AG04449 (cell line): ENCODE measurements around the gene ZBTB16.

Experiments
- CTCF ChIA-PET: fragments of 350-600 bp; formaldehyde crosslinking; extraction: SDS; loops from one replicate; lab custom pipeline; 2021; ENCODE audit warnings: antibody characterized with exemption; lab: Yijun Ruan, JAX
- POLR2A ChIA-PET: fragments of 400-600, 350-600 bp; formaldehyde crosslinking; extraction: SDS; loops from one replicate; lab custom pipeline; 2020; ENCODE audit warnings: antibody characterized with exemption, inconsistent platforms; lab: Yijun Ruan, JAX
- DNase-seq: peaks from one replicate; pipeline ENCODE4 v3.0.0-alpha.2; 2010; ENCODE audit warnings: low read depth, low spot score
- H3K4me3 ChIP-seq: 2 replicates; pipeline ENCODE4 v1.5.1; 2011; ENCODE audit warnings: low read depth, mild to moderate bottlenecking, control low read depth, low read length
- CTCF ChIP-seq: IDR thresholded peaks from one replicate; pipeline ENCODE4 v1.5.1; 2011; ENCODE audit warnings: mild to moderate bottlenecking, moderate library complexity, low read length, control low read depth, inconsistent platforms; ENCODE audit not compliant: insufficient read depth; ENCODE audit errors: missing control alignments

The ZBTB16 gene

GRCh38 chr11:114031246-114031966 lies 28.1 kb upstream of the ZBTB16 start:
- TF ChIP-seq CTCF: no peak
- H3K4me3 ChIP-seq: no peak overlapping the region
- POLR2A ChIA-PET: no interaction called here
- CTCF ChIA-PET: no interaction called here
- no peak for DNase-seq

GRCh38 chr11:114031967-114032320 lies 27.6 kb upstream of the ZBTB16 start:
- no peak for DNase-seq
- CTCF ChIA-PET: no interaction called here

DNA sequence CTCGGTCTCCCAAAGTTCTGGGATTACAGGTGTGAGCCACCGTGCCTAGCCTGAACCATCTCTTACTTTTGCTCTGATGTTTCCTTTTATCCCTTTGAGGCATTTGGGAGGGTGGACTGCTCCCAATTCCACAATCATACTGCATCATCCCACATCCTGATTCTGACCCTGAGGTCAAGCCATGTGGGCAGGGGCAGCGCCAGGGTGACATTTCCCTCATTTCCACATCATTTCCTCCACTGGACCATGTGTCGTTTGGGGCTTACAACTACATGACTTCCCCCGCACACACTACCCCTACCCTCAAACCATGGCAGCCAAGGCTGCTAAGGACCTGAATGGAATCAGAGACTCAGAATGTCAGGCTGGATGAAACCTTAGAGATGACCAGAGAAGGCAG lies 26.4 kb upstream of the ZBTB16 start:
- CTCF ChIA-PET: interaction anchor here (8.3 kb wide), 1 partner anchor 229 kb away, joined by 135 read pairs; no protein-coding TSS in a partner anchor
- H3K4me3 ChIP-seq: no peak overlapping the region
- DNase-seq: no peak
- POLR2A ChIA-PET: no interaction called here
- TF ChIP-seq CTCF: no peak

More at GRCh38 chr11:114031967-114032320, 27.6 kb upstream of the ZBTB16 start:
- H3K4me3 ChIP-seq: no peak overlapping the region
- no peak for TF ChIP-seq CTCF
- POLR2A ChIA-PET: no interaction called here

DNA sequence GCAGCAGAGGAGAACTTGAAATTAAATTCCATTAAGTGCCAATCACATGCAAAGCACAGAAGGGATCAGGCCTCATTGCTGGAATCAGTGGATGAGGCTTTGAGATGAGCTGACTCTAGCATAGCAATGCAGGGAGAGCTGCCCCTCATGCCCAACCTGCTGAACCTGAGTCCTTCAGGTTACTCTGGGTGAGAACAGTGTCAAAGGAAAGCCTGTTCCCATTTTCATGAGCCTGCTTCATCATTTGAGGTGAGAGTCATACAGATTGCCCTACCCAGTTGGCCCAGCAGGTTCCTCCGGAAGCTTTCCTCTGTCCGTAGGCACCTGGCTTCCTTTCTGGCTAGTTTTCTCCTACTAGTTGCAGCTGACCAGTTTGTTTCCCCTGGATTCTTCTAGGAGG lies 25.9 kb upstream of the ZBTB16 start:
- no peak for TF ChIP-seq CTCF
- POLR2A ChIA-PET: no interaction called here
- CTCF ChIA-PET: interaction anchor here (8.3 kb wide), 1 partner anchor 228 kb away, joined by 135 read pairs; no protein-coding TSS in a partner anchor
- no peak overlapping the region for H3K4me3 ChIP-seq
- no peak for DNase-seq

DNA sequence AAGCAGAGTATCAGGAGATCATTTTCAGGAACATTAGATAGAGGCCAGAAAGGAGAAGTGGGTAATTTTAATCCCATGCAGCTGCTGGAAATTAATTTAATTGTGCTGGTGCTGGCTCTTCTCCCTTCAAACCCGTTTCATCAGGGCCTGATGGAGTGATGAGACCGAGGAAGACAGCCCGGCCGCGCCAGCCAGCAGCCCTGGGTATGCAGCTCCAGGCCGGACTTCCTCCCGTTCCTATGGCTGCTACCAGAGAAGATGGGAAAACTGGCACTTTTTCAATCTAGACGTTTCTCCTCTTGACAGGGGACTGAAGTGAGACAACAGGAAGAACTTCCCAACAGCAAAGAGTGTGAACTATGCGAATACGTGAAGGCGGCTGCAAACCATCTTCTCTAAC lies 24.6 kb upstream of the ZBTB16 start:
- POLR2A ChIA-PET: no interaction called here
- TF ChIP-seq CTCF: no peak
- CTCF ChIA-PET: interaction anchor here (1.2 to 8.3 kb wide), 3 partner anchors 10 to 238 kb away, joined by 3 to 135 read pairs (median 6); no protein-coding TSS in a partner anchor
- H3K4me3 ChIP-seq: no peak overlapping the region
- no peak for DNase-seq

GRCh38 chr11:114036147-114036811 lies 23.2 kb upstream of the ZBTB16 start:
- POLR2A ChIA-PET: no interaction called here
- peak overlapping the region; percentile 37 for H3K4me3 ChIP-seq
- peak; percentile 79 for TF ChIP-seq CTCF
- CTCF ChIA-PET: interaction anchor here (0.7 to 8.3 kb wide), 5 partner anchors 9 to 236 kb away, joined by 3 to 135 read pairs (median 3); no protein-coding TSS in a partner anchor
- DNase-seq: no peak
